DMS153 (cell line): Measurements from ENCODE around the gene USP32.

Source experiments
- DNase-seq: peaks from one replicate; lab custom pipeline; 2025; lab: John Stamatoyannopoulos, UW

USP32 gene

GRCh38 chr17:60134396-60135150 is 257.4 kb downstream of the USP32 start:
- DNase-seq = no peak

- DNase-seq = no peak
Observed at GRCh38 chr17:60130466-60130865, 261.5 kb downstream of the USP32 start.

- no peak for DNase-seq
Observed at GRCh38 chr17:60129164-60129563, 262.8 kb downstream of the USP32 start.
